ENCODE data around the gene CELF1. TPM values are rescaled to one million over a fixed set of nuclear protein-coding genes. Genes with fewer than 3 reads are reported as not detected.
A peak's percentile ranks its signal among the peaks of the same experiment; 100 is the strongest.

CELF1 gene
- total and polyA plus RNA-seq, 9 of the 15 experiments (the other 6 are each of a cell fraction or from before 2014, with no cell fraction given), result 11.3 to 142 (median 77.4) TPM

GRCh38 chr11:47426062-47426956, 126.6 kb downstream of the CELF1 start, which contains the start of gene PSMC3 (continued):
- no peak for TF ChIP-seq CTCFL (IDR thresholded peaks at IDR 0.05; ENCODE audit: borderline replicate concordance, insufficient read depth, low read depth, low read length, poor library complexity, severe bottlenecking)
- TF ChIP-seq, protein P1, sequence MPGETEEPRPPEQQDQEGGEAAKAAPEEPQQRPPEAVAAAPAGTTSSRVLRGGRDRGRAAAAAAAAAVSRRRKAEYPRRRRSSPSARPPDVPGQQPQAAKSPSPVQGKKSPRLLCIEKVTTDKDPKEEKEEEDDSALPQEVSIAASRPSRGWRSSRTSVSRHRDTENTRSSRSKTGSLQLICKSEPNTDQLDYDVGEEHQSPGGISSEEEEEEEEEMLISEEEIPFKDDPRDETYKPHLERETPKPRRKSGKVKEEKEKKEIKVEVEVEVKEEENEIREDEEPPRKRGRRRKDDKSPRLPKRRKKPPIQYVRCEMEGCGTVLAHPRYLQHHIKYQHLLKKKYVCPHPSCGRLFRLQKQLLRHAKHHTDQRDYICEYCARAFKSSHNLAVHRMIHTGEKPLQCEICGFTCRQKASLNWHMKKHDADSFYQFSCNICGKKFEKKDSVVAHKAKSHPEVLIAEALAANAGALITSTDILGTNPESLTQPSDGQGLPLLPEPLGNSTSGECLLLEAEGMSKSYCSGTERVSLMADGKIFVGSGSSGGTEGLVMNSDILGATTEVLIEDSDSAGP (CRISPR knock-in tag; IDR thresholded peaks at IDR 0.05), result peak; percentile 70
- TF ChIP-seq KLF13 (tag; IDR thresholded peaks at IDR 0.05; ENCODE audit: borderline replicate concordance, low read depth), result peak; percentile 18; the same call in 1 of the 2 replicates
- no peak for TF ChIP-seq STAT5A (IDR thresholded peaks at IDR 0.05; ENCODE audit: borderline replicate concordance, low read length)
- TF ChIP-seq, protein P2, sequence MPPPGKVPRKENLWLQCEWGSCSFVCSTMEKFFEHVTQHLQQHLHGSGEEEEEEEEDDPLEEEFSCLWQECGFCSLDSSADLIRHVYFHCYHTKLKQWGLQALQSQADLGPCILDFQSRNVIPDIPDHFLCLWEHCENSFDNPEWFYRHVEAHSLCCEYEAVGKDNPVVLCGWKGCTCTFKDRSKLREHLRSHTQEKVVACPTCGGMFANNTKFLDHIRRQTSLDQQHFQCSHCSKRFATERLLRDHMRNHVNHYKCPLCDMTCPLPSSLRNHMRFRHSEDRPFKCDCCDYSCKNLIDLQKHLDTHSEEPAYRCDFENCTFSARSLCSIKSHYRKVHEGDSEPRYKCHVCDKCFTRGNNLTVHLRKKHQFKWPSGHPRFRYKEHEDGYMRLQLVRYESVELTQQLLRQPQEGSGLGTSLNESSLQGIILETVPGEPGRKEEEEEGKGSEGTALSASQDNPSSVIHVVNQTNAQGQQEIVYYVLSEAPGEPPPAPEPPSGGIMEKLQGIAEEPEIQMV (tag; conservative IDR thresholded peaks at IDR 0.05; ENCODE audit: low read depth), result peak; percentile 86
- TF ChIP-seq ZNF316 (IDR thresholded peaks at IDR 0.05), result peak; percentile 69
- no peak for TF ChIP-seq ZNF644 (tag; IDR thresholded peaks at IDR 0.05; ENCODE audit: low read depth)
- TF ChIP-seq DPF2 (IDR thresholded peaks at IDR 0.05), result no peak
- TF ChIP-seq, protein P3, sequence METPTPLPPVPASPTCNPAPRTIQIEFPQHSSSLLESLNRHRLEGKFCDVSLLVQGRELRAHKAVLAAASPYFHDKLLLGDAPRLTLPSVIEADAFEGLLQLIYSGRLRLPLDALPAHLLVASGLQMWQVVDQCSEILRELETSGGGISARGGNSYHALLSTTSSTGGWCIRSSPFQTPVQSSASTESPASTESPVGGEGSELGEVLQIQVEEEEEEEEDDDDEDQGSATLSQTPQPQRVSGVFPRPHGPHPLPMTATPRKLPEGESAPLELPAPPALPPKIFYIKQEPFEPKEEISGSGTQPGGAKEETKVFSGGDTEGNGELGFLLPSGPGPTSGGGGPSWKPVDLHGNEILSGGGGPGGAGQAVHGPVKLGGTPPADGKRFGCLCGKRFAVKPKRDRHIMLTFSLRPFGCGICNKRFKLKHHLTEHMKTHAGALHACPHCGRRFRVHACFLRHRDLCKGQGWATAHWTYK (CRISPR knock-in tag; IDR thresholded peaks at IDR 0.05), result 0 out of 2 replicates have a peak, but pooled peaks have one; percentile 44
- no peak for TF ChIP-seq SMARCE1 (IDR thresholded peaks at IDR 0.05)
- TF ChIP-seq CREM (IDR thresholded peaks at IDR 0.05; ENCODE audit: low read depth), result peak; percentile 71
- no peak for TF ChIP-seq TSC22D4 (tag; IDR thresholded peaks at IDR 0.05)
- no peak for TF ChIP-seq FOXK1 (CRISPR knock-in tag; IDR thresholded peaks at IDR 0.05; ENCODE audit: borderline replicate concordance)
- no peak for TF ChIP-seq ZNF124 (CRISPR knock-in tag; IDR thresholded peaks at IDR 0.05)
- TF ChIP-seq POLR2A (conservative IDR thresholded peaks at IDR 0.05), result peak; percentile 96
- TF ChIP-seq TBP (optimal IDR thresholded peaks at IDR 0.05; ENCODE audit: low read depth, low read length), result peak; percentile 94
- TF ChIP-seq, protein P4, sequence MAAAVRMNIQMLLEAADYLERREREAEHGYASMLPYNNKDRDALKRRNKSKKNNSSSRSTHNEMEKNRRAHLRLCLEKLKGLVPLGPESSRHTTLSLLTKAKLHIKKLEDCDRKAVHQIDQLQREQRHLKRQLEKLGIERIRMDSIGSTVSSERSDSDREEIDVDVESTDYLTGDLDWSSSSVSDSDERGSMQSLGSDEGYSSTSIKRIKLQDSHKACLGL (CRISPR knock-in tag; IDR thresholded peaks at IDR 0.05; ENCODE audit: borderline replicate concordance, poor library complexity, severe bottlenecking), result peak; percentile 7
- TF ChIP-seq, protein P5, sequence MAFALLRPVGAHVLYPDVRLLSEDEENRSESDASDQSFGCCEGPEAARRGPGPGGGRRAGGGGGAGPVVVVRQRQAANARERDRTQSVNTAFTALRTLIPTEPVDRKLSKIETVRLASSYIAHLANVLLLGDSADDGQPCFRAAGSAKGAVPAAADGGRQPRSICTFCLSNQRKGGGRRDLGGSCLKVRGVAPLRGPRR (CRISPR knock-in tag; IDR thresholded peaks at IDR 0.05), result 0 out of 2 replicates have a peak, but pooled peaks have one; percentile 34
- TF ChIP-seq CHD1 (IDR thresholded peaks at IDR 0.05; ENCODE audit: low read length), result peak; percentile 76
- no peak for TF ChIP-seq ZFPM2 (CRISPR knock-in tag; IDR thresholded peaks at IDR 0.05)
- TF ChIP-seq ZNF778 (CRISPR knock-in tag; IDR thresholded peaks at IDR 0.05), result no peak
